Measurements from ENCODE around the gene HTT-AS. TPM values are rescaled to one million over a fixed set of nuclear protein-coding genes. Genes with fewer than 3 reads are reported as not detected.

Gene HTT-AS
- total RNA-seq (not detected), polyA plus RNA-seq (not detected)
- long read RNA-seq, donor 1, result 0 reads
- long read RNA-seq, donor 2, result 0 reads
- long read RNA-seq, donor 3, result 0 reads
- long read RNA-seq, donor 4, result 0 reads
- long read RNA-seq, donor 5, result 0 reads
- long read RNA-seq, donor 6, result 0 reads
- long read RNA-seq, donor 7, result 0 reads
- long read RNA-seq, donor 8, result 0 reads
- long read RNA-seq, donor 9, result 0 reads
- long read RNA-seq, donor 10, result 0 reads

GRCh38 chr4:3074078-3074845 lies at the start of gene HTT-AS, which contains the start of gene HTT:
HTT-AS (minus strand) TSS chr4:3074538.
HTT (plus strand) TSS chr4:3074681; CDS start chr4:3074826, 145 bp downstream.
- H3K4me3 ChIP-seq, result peak within 1 kb of the TSS; percentile 77 to 98 (median 93)
- WGBS, 5 donors, result 1 to 2% (median 2%) methylated on average over 11 to 79 of the region's 81 CpGs
- intact Hi-C loops (cut with DNase I; ENCODE audit: low total_unique reads), result no loop called here

DNA sequence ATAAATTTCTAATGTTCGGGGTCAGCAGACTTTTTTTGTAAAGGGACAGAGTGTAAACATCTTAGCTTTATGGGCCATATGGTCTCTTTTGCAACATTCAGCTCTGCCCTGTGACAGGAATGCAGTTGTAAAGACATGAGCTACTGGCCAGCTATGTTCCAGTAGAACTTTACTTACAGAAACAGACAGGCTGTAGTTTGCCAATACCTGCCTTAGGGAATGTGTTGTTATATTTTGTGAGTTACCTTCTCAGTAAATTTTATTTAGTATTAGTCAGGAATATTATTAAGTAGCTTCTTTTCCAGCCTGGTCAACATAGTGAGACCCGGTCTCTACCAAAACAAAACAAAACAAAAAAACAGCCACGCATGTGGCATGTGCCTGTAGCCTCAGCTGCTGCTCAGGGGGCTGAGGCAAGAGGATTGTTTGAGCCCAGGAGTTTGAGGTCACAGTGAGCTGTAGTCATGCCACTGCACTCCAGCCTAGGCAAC lies 48.9 kb upstream of the HTT-AS start:
- intact Hi-C loops (cut with DNase I; ENCODE audit: low total_unique reads), result no loop called here
- 16 to 54% (median 26%) methylated on average over 3 of the region's 3 CpGs for WGBS, 5 donors
- peak overlapping the region; percentile 54 to 77 (median 69) for H3K27ac ChIP-seq
- no peak for TF ChIP-seq POLR2A (IDR thresholded peaks at IDR 0.05)
- no peak for TF ChIP-seq POLR2AphosphoS5 (IDR thresholded peaks at IDR 0.05)
- TF ChIP-seq CTCF (IDR thresholded peaks at IDR 0.05), result no peak
- no peak for TF ChIP-seq EP300 (IDR thresholded peaks at IDR 0.05)
- no peak overlapping the region for H3K4me3 ChIP-seq
- H3K27me3 ChIP-seq, result no peaks in the 10 kb centered on the region
- H3K4me1 ChIP-seq, result peaks cover 19 to 59% (median 43%) of the 10 kb centered on the region in 4 donors
- H3K9me3 ChIP-seq, result no peaks in the 10 kb centered on the region
- peaks cover 22 to 58% (median 49%) of the 10 kb centered on the region in 4 donors for H3K36me3 ChIP-seq
- DNase-seq, result peak in 1 of 2 donors; percentile 27

More at GRCh38 chr4:3074078-3074845, at the start of gene HTT-AS, which contains the start of gene HTT:
- H3K9me3 ChIP-seq, result no peaks in the 10 kb centered on the region
- no peaks in the 10 kb centered on the region for H3K36me3 ChIP-seq
- H3K27me3 ChIP-seq, result no peaks in the 10 kb centered on the region
- peaks cover 17 to 51% (median 41%) of the 10 kb centered on the region in 4 donors for H3K4me1 ChIP-seq
- H3K27ac ChIP-seq, result peak within 1 kb of the TSS; percentile 89 to 94 (median 91)
- TF ChIP-seq CTCF (IDR thresholded peaks at IDR 0.05) (peak in 2 of 7 experiments; percentile 7 to 11), POLR2AphosphoS5 (IDR thresholded peaks at IDR 0.05) (peak in 2 of 3 donors; percentile 78), POLR2A (IDR thresholded peaks at IDR 0.05) (peak in 1 of 4 donors; percentile 32), EP300 (IDR thresholded peaks at IDR 0.05) (no peak)
- peak; percentile 98 for DNase-seq

- peak in 1 of 2 donors; percentile 55 for DNase-seq
- Histone ChIP-seq H3K4me1 (peaks cover 19 to 60% (median 46%) of the 10 kb centered on the region in 4 donors), H3K27me3 (no peaks in the 10 kb centered on the region), H3K9me3 (no peaks in the 10 kb centered on the region), H3K27ac (peak overlapping the region; percentile 47 to 77 (median 69)), H3K4me3 (no peak overlapping the region), H3K36me3 (peaks cover 11 to 57% (median 48%) of the 10 kb centered on the region in 4 donors)
- TF ChIP-seq POLR2AphosphoS5 (IDR thresholded peaks at IDR 0.05) (peak in 1 of 3 donors; percentile 16), POLR2A (IDR thresholded peaks at IDR 0.05) (no peak)
- intact Hi-C loops (cut with DNase I; ENCODE audit: low total_unique reads), result no loop called here
- 25 to 53% (median 47%) methylated on average over 9 of the region's 9 CpGs for WGBS, 5 donors
Observed at GRCh38 chr4:3122081-3122563, 47.8 kb upstream of the HTT-AS start.

DNA sequence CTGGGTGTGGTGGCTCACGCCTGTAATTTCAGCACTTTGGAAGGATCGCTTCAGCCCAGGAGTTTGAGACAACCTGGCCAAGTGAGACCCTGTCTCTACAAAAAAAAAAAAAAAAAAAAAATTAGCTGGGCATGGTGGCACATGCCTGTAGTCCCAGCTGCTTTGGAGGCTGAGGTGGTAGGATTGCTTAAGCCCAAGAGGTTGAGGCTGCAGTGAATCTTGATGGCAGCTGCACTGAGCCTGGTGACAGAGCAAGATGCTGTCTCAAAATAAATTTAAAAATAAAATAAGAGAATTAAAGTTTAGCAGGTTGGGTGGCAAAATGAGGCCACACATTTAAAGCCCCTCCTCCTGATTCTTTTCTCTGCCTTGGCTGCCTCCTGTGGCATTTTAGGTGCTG lies 47.3 kb upstream of the HTT-AS start:
- H3K27me3 ChIP-seq, result no peaks in the 10 kb centered on the region
- intact Hi-C loops (cut with DNase I; ENCODE audit: low total_unique reads), result no loop called here
- no peak overlapping the region for H3K4me3 ChIP-seq
- TF ChIP-seq EP300 (IDR thresholded peaks at IDR 0.05), result no peak
- H3K27ac ChIP-seq, result peak overlapping the region in 4 of 5 donors; percentile 59 to 77 (median 72)
- no peaks in the 10 kb centered on the region for H3K9me3 ChIP-seq
- WGBS, 5 donors, result 93 to 99% (median 95%) methylated on average over 2 of the region's 2 CpGs
- peaks cover 10 to 57% (median 48%) of the 10 kb centered on the region in 4 donors for H3K36me3 ChIP-seq
- no peak for DNase-seq
- H3K4me1 ChIP-seq, result peaks cover 19 to 60% (median 46%) of the 10 kb centered on the region in 4 donors

- peak overlapping the region in 2 of 5 donors; percentile 69 to 76 for H3K27ac ChIP-seq
- H3K27me3 ChIP-seq, result no peaks in the 10 kb centered on the region
- intact Hi-C loops (cut with DNase I; ENCODE audit: low total_unique reads), result no loop called here
- no peak overlapping the region for H3K4me3 ChIP-seq
- peaks cover 19 to 60% (median 46%) of the 10 kb centered on the region in 4 donors for H3K4me1 ChIP-seq
- H3K9me3 ChIP-seq, result no peaks in the 10 kb centered on the region
- TF ChIP-seq EP300 (IDR thresholded peaks at IDR 0.05) (no peak), POLR2A (IDR thresholded peaks at IDR 0.05) (no peak), POLR2AphosphoS5 (IDR thresholded peaks at IDR 0.05) (no peak), CTCF (IDR thresholded peaks at IDR 0.05) (no peak)
- no peak for DNase-seq
- peaks cover 14 to 59% (median 48%) of the 10 kb centered on the region in 4 donors for H3K36me3 ChIP-seq
- WGBS, 5 donors, result 94 to 97% (median 95%) methylated on average over 9 of the region's 9 CpGs
Observed at GRCh38 chr4:3121110-3121509, 46.8 kb upstream of the HTT-AS start.

All from stomach (tissue), 19 donors.